AG20443 (cell line): ENCODE measurements around the gene PRKRIP1.
A peak's percentile ranks its signal among the peaks of the same experiment; 100 is the strongest.
"Not testable (repeated sequence)": the region's sequence is repeated elsewhere in the genome, so short reads cannot be mapped to it uniquely, and the experiment has no call there.

Experiments used
- DNase-seq: peaks from one replicate; pipeline ENCODE4 v3.0.0; 2012; ENCODE audit warnings: low spot score, mixed read lengths

PRKRIP1 gene

DNA sequence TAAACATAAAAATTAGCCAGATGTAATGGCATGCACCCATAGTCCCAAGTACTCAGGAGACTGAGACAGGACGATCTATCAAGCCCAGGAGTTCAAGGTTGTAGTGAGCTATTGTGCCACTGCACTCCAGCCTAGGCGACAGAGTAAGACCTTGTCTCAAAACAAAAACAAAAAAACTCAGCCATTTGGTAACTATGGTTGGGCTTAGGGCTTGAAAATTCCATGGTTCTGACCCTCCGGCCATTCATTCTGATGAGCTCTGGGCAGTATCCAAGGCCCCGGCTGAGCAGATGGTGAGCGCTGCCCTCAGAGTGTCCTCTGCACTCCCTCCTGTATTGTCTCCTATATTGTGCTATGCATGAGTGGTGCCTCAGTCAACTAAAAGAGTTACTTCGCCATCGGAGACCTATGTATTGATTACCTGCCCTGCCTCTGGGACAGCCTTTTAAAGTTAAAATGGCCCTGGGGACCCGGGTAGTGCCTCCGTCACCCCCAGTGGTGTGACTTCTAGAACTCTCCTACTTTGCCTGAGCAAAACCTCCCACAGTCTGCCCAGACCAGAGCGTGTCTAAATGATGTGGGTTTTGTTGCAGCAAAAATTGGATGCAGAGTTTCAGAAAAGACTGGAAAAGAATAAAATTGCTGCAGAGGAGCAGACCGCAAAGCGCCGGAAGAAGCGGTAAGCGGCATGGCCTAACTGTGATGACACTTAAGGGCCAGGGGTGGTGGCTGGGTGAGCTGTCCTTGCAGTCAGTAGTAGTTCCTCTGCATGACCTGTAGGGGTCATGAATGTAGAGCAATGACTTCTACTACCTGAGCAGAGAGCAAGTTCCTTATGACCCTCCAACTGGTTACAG, 8.1 kb downstream of the PRKRIP1 start:
- peak; percentile 81 for DNase-seq

- DNase-seq: not testable (repeated sequence)
These were observed 8.7 kb downstream of the PRKRIP1 start for GRCh38 chr7:102404862-102405188.

- no peak for DNase-seq
These were observed 11.7 kb downstream of the PRKRIP1 start for GRCh38 chr7:102407910-102408309.

DNA sequence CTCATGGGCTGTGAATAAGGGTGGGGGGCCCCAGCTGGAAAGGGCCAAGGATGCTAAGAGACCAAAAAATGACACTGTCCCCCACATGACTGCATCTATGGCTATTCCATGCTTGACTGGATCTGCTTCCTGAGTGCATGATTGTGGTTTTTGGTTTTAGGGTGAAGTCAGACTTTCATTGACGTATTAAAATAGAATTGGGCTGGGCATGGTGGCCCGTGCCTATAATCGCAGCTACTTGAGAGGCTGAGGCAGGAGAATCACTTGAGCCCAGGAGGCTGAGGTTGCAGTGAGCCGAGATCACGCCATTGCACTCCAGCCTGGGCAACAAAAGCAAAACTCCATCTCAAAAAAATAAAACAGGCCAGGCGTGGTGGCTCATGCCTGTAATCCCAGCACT, 12.4 kb downstream of the PRKRIP1 start:
- DNase-seq: not testable (repeated sequence)

DNA sequence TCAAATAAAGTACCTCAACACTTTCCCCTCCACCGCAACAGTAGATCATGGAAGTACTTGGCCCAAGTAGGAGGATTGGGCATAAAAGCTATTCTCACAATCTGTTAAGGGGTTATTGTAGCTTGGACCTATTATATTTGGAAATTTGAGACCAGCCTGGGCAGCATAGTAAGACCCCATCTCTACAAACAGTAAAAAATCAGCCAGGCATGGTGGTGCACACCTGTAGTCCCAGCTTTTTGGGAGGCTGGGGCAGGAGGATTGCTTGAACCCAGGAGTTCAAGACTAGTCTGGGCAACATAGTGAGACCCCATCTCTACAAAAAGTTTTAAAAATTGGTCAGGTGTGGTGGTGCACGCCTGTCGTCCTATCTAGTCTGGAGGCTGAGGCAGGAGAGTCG, 13.2 kb downstream of the PRKRIP1 start:
- DNase-seq: no peak

DNA sequence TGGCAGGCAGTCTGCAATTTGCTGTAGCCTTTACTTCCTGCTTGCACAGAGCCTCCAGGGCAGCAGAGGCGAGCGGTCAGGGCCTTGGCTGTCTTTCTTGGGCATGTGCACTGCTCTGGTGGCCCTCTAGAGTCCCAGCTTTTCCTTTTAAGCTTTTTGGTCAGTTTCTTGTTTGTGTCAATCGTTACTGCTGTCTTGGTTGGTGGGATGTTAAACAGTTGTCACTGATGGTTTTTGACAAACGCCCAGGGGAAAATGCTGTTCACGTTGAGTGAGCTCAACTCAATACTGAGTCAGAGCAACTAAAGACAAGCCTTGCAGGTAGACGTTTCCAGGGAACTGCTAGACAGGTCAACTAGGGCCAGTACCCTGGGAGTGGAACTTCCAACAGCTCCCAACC, 14.0 kb downstream of the PRKRIP1 start:
- no peak for DNase-seq

- DNase-seq: no peak
These were observed 14.8 kb downstream of the PRKRIP1 start for GRCh38 chr7:102410918-102411317.

- DNase-seq: peak; percentile 57
These were observed 16.4 kb downstream of the PRKRIP1 start for GRCh38 chr7:102412548-102412947.

GRCh38 chr7:102413091-102413490, 16.9 kb downstream of the PRKRIP1 start:
- no peak for DNase-seq

DNA sequence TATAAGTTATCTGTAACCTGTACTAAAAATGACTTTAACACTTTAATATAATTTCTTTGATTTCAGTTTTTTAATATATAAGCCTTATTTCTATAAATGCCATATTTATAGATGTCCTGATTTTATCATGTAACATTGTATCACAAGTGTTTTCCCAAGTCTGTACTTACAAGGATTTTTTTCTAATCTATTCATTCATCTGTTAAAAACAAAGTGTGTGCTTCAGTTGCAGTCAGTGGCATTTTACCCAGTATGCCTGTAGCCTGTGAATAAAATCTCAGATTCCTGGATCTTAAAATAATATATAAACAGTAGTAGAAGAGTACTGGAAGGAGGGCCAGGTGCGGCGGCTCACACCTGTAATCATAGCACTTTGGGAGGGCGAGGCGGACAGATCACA, 17.4 kb downstream of the PRKRIP1 start:
- DNase-seq: no peak

- no peak for DNase-seq
These were observed 19.6 kb downstream of the PRKRIP1 start for GRCh38 chr7:102415685-102416225.

GRCh38 chr7:102416406-102416805, 20.2 kb downstream of the PRKRIP1 start:
- no peak for DNase-seq

GRCh38 chr7:102417105-102417504, 20.9 kb downstream of the PRKRIP1 start:
- no peak for DNase-seq

- DNase-seq: no peak
These were observed 22.4 kb downstream of the PRKRIP1 start for GRCh38 chr7:102418592-102418991.

DNA sequence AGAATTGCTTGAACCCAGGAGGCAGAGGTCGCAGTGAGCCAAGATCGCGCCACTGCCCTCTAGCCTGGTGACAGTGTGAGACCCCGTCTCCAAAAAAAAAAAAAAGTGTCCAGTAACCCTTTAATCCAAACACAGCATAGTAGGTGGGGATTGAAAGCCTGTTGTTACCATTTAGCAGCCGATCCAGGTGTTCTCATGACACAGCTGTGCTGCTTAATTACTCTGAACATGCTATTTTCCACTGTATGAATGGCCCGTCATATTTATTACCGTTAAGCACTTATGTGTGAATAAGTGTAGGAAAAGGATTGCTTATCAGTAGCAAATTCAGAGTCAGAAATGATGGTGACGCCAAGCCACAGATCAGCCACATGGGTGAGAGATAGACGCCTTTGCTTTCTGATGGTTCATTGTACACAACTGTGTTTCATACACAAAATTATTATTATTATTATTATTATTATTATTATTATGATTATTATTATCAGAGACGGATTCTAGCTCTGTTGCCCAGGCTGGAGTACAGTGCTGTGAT, 25.6 kb downstream of the PRKRIP1 start:
- DNase-seq: no peak

DNA sequence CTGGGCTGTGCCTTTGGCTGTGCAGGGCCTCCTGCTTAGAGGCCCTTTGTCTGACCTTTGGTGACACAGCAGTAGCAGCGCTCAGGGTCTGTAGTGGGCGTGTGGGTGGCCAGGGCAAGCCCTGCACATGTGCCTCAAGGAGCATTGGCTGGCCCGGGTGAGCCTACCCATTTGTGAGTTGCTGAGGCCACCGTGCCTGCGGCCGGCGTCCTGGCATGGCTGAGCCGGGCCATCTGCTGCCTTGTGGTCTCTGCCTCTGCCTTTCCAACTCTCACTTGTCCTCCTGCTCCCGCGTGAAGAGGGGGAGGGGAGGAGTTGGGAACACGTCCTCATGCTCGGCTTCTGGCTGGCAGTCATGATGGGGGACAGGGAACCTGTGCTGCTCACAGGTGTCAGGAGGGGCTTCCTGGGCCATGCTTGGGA, 28.0 kb downstream of the PRKRIP1 start:
- DNase-seq: no peak

- DNase-seq: no peak
These were observed 28.6 kb downstream of the PRKRIP1 start for GRCh38 chr7:102424787-102425218.

DNA sequence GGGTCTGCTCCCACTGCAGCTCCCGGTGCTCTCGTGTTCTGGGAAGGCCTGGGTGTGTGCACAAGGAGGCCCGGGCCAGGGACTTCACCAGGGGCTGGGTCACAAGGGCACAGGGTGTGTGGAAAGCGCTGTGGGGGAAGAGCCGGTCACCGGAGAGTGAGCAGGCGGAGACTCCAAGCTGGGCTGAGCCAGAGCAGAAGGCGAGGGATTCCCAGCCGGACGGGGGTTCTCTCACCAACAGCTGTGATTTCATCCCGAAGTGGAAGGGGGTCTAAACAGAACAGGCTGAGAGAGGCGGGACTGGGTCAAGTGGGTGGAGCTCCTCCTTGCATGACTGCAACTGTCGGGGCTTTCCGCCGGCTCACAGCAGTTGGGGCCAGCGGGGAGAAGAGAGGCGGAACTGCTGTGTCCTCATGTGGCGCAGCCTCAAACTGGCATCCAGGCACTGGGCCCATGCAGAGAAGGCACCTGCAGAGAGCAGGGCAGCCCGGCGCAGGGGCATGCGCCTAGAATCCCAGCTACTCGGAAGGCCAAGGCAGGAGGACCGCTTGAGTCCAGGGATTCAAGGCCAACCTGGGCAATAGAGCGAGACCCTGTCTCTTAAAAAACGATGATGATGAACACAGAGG, 29.6 kb downstream of the PRKRIP1 start:
- DNase-seq: no peak

GRCh38 chr7:102426268-102427018, 30.3 kb downstream of the PRKRIP1 start:
- DNase-seq: no peak

- no peak for DNase-seq
These were observed 30.8 kb downstream of the PRKRIP1 start for GRCh38 chr7:102427019-102427405.

- no peak for DNase-seq
These were observed 33.2 kb downstream of the PRKRIP1 start for GRCh38 chr7:102429141-102429899.
